Heart right ventricle (tissue), 16 donors: ENCODE data around the gene CAMK2G. TPM values are rescaled to one million over a fixed set of nuclear protein-coding genes. Genes with fewer than 3 reads are reported as not detected.

ENCODE experiments used
- ATAC-seq, 8 donors: fragments of 200-7000 bp; cut with Tn5 transposase; one replicate each; pipeline ENCODE4 v1.9.1; 2020; ENCODE audit warnings: mild to moderate bottlenecking in 8 of 8, moderate library complexity in 8 of 8, moderate number of reproducible peaks in 1 of 8
- DNase-seq, 2 donors: peaks; one replicate each; pipeline ENCODE4 v3.0.0-alpha.2; 2020
- H3K27ac ChIP-seq, 10 donors: fragments of 200-600 bp; sonication (generic) in 2 of 10; one replicate each; pipeline versions ENCODE4 v1.5.0 to v1.8.0; 2020 to 2022; ENCODE audit warnings: mild to moderate bottlenecking in 3 of 10
- H3K27me3 ChIP-seq, 7 donors: fragments of 200-600 bp; one replicate each; pipeline ENCODE4 v1.8.0; 2021 to 2022; ENCODE audit warnings: mild to moderate bottlenecking in 2 of 7
- H3K36me3 ChIP-seq, 9 donors: fragments of 200-600 bp; sonication (generic) in 1 of 9; one replicate each; pipeline versions ENCODE4 v1.5.0 to v1.8.0; 2020 to 2022; ENCODE audit warnings: mild to moderate bottlenecking in 2 of 9
- H3K4me1 ChIP-seq, 9 donors: fragments of 200-600 bp; sonication (generic) in 1 of 9; one replicate each; pipeline versions ENCODE4 v1.5.0 to v1.8.0; 2020 to 2022; ENCODE audit warnings: mild to moderate bottlenecking in 4 of 9
- H3K4me3 ChIP-seq, 10 donors: fragments of 200-600 bp; sonication (generic) in 2 of 10; one replicate each; pipeline versions ENCODE4 v1.5.0 to v1.8.0; 2020 to 2022; ENCODE audit warnings: mild to moderate bottlenecking in 7 of 10, moderate library complexity in 2 of 10
- H3K9me3 ChIP-seq, 11 donors: fragments of 200-600 bp in 10 of 11; sonication (generic) in 2 of 11; one replicate each; pipeline versions ENCODE4 v1.5.0 to v1.8.0; 2013 to 2022; ENCODE audit warnings: mild to moderate bottlenecking in 2 of 11, control low read depth in 1 of 11, moderate library complexity in 1 of 11
- WGBS, 2 donors: extraction: QIAGEN DNeasy Blood & Tissue Kit; methylation state at CpG; one replicate each; pipeline ENCODE4 v1.1.7; 2013; ENCODE audit warnings: inconsistent platforms in 1 of 2; 5-methylcytosine and 5-hydroxymethylcytosine counted together
- intact Hi-C, 10 donors: fragments of 100-400 bp; cut with DNase I; formaldehyde crosslinking; loops; one replicate each; pipeline versions ENCODE4 v1.11.1 to v1.14.2; 2022
- polyA plus RNA-seq, 2 donors: library from polyadenylated mRNA; stranded (reverse); fragments of 200-250 nt; gene quantifications; one replicate each; pipeline ENCODE4 v1.2.3, GENCODE V29; 2013
- total RNA-seq, 10 donors: library from RNA; stranded (reverse); fragmentation: NEBNext Ultra II Directional in 3 of 10; extraction: Animal tissue kit (Norgen Biotek cat#: 25700) in 3 of 10; gene quantifications; one replicate each; pipeline versions ENCODE4 v1.2.1 to v1.2.4, GENCODE V29; 2021 to 2023
- TF ChIP-seq, protein P1 (sequence below), 9 donors: fragments of 200-600 bp; sonication (generic) in 2 of 9; IDR thresholded peaks; one replicate each; pipeline versions ENCODE4 v1.5.0 to v1.8.0; 2021 to 2022; ENCODE audit warnings: antibody characterized with exemption in 9 of 9, mild to moderate bottlenecking in 5 of 9, moderate library complexity in 1 of 9
- donor health status: Arrhythmogenic right ventricular cardiomyopathy.
- donor health status: ischemic (EF 13 %, LVEDD 7.1; RV severe dilation, severe dysfunction).
- donor health status: healthy with polysubstance abuse.
- donor health status: DM: no; HTN: yes; CAD: no.
- donor health status: DM: no; HTN: no; CAD: no.
- donor health status: ischemic (EF 25% LVEDD 6.9; RV normal size, moderate dysfunction).
- donor health status: ischemic (EF 25% LVEDD 5.7; RV mildly dilated, moderate dysfunction).
- donor health status: healthy.
- donor health status: DM: yes; HTN: yes; CAD: no.
- donor health status: Ischemic cardiomyopathy.
- donor health status: ischemic (EF 35%, LVEDD 5.7; RV mildly dilated, moderate dysfunction).
- donor health status: nonischemic (EF 11% LVEDD 7.7; RV severe dilation, severe dysfunction).
- donor health status: DM: yes; HTN: yes; CAD: no.
- donor health status: PGD.
- donor health status: ischemic (EF 29% LVEDD 5.4; RV normal size, mild dysfunction).
- donor health status: nonischemic (EF 23%, LVEDD 6.1; RV moderate dilation, normal function).

Gene CAMK2G
- total and polyA plus RNA-seq, 12 donors, result 8.5 to 16.7 (median 11.8) TPM

DNA sequence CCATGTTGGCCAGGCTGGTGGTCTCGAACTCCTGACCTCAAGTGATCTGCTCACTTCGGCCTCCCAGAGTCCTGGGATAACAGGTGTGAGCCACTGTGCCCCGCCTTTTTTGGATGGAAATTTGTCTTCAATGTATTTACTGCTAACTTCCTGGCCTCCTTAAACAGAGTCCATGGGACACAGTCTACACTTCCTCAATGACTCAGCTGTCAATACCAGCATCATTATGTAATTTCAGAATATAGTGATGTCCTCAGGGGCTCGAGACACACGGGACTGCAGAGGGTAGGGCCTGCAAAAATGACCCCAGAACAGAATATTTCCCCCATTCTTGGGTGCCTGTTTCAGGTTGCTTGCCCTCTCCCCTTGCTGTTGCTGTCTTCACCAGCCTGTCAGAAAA is 31.1 kb downstream of the CAMK2G start:
- no peaks in the 10 kb centered on the region for H3K9me3 ChIP-seq
- intact Hi-C loops, result no loop called here
- no peak for DNase-seq

GRCh38 chr10:73842349-73842748 is 32.0 kb downstream of the CAMK2G start:
- Histone ChIP-seq H3K36me3 (peaks cover 0 to 99% (median 31%) of the 10 kb centered on the region in 9 donors), H3K27me3 (no peaks in the 10 kb centered on the region), H3K9me3 (no peaks in the 10 kb centered on the region), H3K4me3 (no peak overlapping the region), H3K4me1 (peaks cover 0 to 5% (median 0%) of the 10 kb centered on the region in 9 donors), H3K27ac (no peak overlapping the region)
- intact Hi-C loops, result no loop called here
- TF ChIP-seq, protein P1, sequence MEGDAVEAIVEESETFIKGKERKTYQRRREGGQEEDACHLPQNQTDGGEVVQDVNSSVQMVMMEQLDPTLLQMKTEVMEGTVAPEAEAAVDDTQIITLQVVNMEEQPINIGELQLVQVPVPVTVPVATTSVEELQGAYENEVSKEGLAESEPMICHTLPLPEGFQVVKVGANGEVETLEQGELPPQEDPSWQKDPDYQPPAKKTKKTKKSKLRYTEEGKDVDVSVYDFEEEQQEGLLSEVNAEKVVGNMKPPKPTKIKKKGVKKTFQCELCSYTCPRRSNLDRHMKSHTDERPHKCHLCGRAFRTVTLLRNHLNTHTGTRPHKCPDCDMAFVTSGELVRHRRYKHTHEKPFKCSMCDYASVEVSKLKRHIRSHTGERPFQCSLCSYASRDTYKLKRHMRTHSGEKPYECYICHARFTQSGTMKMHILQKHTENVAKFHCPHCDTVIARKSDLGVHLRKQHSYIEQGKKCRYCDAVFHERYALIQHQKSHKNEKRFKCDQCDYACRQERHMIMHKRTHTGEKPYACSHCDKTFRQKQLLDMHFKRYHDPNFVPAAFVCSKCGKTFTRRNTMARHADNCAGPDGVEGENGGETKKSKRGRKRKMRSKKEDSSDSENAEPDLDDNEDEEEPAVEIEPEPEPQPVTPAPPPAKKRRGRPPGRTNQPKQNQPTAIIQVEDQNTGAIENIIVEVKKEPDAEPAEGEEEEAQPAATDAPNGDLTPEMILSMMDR (IDR thresholded peaks at IDR 0.05), result no peak
- DNase-seq, result no peak
- no peak for ATAC-seq
- 93 to 95% methylated on average over 11 of the region's 11 CpGs for WGBS, 2 donors

More for the DNA sequence above, 31.1 kb downstream of the CAMK2G start:
- peaks cover 0 to 5% (median 3%) of the 10 kb centered on the region in 9 donors for H3K4me1 ChIP-seq
- no peak for ATAC-seq
- no peaks in the 10 kb centered on the region for H3K27me3 ChIP-seq
- H3K36me3 ChIP-seq, result peaks cover 0 to 99% (median 30%) of the 10 kb centered on the region in 9 donors
- H3K4me3 ChIP-seq, result no peak overlapping the region
- no peak overlapping the region for H3K27ac ChIP-seq
- TF ChIP-seq, protein P1 (IDR thresholded peaks at IDR 0.05), result no peak
- 83 to 88% methylated on average over 5 of the region's 5 CpGs for WGBS, 2 donors

DNA sequence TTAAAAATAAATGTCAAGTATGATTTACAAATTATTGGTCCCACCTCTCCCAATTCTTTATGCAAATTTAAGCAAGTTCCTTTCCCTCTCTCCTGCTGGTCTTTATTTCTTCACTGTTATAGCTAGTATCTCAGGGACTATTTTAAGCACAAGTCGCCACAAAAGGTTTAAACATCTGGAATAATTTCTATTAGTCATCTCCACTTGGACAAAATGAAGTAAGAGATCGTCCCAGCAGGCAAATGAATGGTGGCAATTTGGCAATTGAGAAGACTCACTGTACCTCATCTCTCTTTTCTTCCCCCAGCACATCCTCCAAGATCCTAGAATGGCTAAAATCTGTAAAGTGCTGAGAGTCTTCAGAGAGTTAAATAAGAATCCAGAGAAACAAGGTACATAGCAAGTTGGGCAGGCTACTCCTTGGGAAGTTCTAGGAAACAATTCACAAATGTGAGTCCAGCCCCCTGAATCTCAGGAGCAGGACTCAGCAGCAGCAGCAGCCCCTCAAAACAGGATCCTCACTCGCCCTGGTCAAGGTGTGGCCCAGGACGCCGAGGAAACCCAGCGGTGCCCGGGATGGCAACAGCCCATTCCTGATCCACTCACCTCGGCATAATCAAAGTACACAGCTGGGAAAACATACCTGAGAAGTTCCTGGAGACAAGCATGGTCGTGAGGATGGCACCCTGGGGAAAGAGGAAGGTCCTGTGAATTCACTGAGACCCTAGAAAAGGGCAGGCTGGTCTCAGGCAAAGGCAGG is 32.6 kb downstream of the CAMK2G start:
- H3K4me1 ChIP-seq, result peaks cover 0 to 5% (median 0%) of the 10 kb centered on the region in 9 donors
- H3K9me3 ChIP-seq, result no peaks in the 10 kb centered on the region
- WGBS, 2 donors, result 85 to 95% methylated on average over 9 of the region's 9 CpGs
- no peaks in the 10 kb centered on the region for H3K27me3 ChIP-seq
- H3K4me3 ChIP-seq, result no peak overlapping the region
- TF ChIP-seq, protein P1 (IDR thresholded peaks at IDR 0.05), result no peak
- H3K27ac ChIP-seq, result no peak overlapping the region
- no peak for ATAC-seq
- intact Hi-C loops, result no loop called here
- peaks cover 0 to 99% (median 24%) of the 10 kb centered on the region in 9 donors for H3K36me3 ChIP-seq
- no peak for DNase-seq

DNA sequence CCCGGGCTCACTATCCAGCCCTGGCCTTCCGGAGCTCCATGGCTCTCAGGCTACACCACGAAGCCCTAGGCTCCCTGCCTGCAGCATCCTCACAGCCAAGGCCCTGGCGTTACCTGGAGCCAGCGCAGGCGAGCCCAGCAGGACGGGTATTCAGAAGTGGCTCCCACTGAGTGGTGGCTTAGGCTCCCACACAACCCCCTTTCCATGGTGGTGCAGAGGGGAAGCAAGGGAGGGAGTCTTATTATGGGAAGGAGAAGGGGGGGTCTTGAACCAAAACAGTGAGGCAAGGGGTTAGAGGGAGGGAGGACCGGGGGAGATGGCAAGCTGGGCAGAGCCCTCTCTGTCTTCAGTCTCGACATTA is 33.3 kb downstream of the CAMK2G start:
- no peak overlapping the region for H3K27ac ChIP-seq
- DNase-seq, result no peak
- H3K36me3 ChIP-seq, result peaks cover 0 to 99% (median 26%) of the 10 kb centered on the region in 9 donors
- ATAC-seq, result no peak
- H3K27me3 ChIP-seq, result no peaks in the 10 kb centered on the region
- TF ChIP-seq, protein P1 (IDR thresholded peaks at IDR 0.05), result no peak
- no peaks in the 10 kb centered on the region for H3K9me3 ChIP-seq
- intact Hi-C loops, result no loop called here
- WGBS, 2 donors, result 95 to 97% methylated on average over 9 of the region's 9 CpGs
- H3K4me3 ChIP-seq, result no peak overlapping the region
- H3K4me1 ChIP-seq, result peaks cover 0 to 5% (median 0%) of the 10 kb centered on the region in 9 donors
